ENCODE results near the gene CHCHD2. TPM values are rescaled to one million over a fixed set of nuclear protein-coding genes. Genes with fewer than 3 reads are reported as not detected.

Gene CHCHD2
- total and polyA plus RNA-seq, 2 of the 13 experiments (the other 11 are each of a cell fraction or from before 2014, with no cell fraction given), result 330 to 572 TPM

DNA sequence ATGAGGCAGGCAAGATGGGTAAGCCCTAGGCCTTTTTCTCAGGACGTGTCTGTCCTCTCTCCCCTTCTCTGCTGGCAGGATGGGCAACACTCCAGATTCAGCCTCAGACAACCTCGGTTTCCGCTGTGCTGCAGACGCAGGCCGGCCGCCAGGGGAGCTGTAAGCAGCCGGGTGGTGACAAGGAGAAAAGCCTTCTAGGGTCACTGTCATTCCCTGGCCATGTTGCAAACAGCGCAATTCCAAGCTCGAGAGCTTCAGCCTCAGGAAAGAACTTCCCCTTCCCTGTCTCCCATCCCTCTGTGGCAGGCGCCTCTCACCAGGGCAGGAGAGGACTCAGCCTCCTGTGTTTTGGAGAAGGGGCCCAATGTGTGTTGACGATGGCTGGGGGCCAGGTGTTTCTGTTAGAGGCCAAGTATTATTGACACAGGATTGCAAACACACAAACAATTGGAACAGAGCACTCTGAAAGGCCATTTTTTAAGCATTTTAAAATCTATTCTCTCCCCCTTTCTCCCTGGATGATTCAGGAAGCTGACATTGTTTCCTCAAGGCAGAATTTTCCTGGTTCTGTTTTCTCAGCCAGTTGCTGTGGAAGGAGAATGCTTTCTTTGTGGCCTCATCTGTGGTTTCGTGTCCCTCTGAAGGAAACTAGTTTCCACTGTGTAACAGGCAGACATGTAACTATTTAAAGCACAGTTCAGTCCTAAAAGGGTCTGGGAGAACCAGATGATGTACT is 26.7 kb downstream of the CHCHD2 start (continued):
- TF ChIP-seq, protein P1, sequence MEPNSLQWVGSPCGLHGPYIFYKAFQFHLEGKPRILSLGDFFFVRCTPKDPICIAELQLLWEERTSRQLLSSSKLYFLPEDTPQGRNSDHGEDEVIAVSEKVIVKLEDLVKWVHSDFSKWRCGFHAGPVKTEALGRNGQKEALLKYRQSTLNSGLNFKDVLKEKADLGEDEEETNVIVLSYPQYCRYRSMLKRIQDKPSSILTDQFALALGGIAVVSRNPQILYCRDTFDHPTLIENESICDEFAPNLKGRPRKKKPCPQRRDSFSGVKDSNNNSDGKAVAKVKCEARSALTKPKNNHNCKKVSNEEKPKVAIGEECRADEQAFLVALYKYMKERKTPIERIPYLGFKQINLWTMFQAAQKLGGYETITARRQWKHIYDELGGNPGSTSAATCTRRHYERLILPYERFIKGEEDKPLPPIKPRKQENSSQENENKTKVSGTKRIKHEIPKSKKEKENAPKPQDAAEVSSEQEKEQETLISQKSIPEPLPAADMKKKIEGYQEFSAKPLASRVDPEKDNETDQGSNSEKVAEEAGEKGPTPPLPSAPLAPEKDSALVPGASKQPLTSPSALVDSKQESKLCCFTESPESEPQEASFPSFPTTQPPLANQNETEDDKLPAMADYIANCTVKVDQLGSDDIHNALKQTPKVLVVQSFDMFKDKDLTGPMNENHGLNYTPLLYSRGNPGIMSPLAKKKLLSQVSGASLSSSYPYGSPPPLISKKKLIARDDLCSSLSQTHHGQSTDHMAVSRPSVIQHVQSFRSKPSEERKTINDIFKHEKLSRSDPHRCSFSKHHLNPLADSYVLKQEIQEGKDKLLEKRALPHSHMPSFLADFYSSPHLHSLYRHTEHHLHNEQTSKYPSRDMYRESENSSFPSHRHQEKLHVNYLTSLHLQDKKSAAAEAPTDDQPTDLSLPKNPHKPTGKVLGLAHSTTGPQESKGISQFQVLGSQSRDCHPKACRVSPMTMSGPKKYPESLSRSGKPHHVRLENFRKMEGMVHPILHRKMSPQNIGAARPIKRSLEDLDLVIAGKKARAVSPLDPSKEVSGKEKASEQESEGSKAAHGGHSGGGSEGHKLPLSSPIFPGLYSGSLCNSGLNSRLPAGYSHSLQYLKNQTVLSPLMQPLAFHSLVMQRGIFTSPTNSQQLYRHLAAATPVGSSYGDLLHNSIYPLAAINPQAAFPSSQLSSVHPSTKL (CRISPR knock-in tag; IDR thresholded peaks at IDR 0.05), result peak; percentile 19
- TF ChIP-seq ZKSCAN1 (IDR thresholded peaks at IDR 0.05; ENCODE audit: low read length) (no peak), FOXK1 (CRISPR knock-in tag; IDR thresholded peaks at IDR 0.05; ENCODE audit: borderline replicate concordance, low read depth) (no peak), MEIS1 (CRISPR knock-in tag; IDR thresholded peaks at IDR 0.05; ENCODE audit: borderline replicate concordance) (no peak), ZNF263 (CRISPR knock-in tag; IDR thresholded peaks at IDR 0.05) (no peak), ZMYM4 (CRISPR knock-in tag; IDR thresholded peaks at IDR 0.05) (0 out of 2 replicates have a peak, but pooled peaks have one; percentile 17), RORA (CRISPR knock-in tag; IDR thresholded peaks at IDR 0.05) (no peak), ZNF180 (CRISPR knock-in tag; IDR thresholded peaks at IDR 0.05; ENCODE audit: borderline replicate concordance, low read depth) (no peak), XBP1 (CRISPR knock-in tag; IDR thresholded peaks at IDR 0.05) (no peak), PITX1 (CRISPR knock-in tag; IDR thresholded peaks at IDR 0.05) (no peak), RELA (CRISPR knock-in tag; IDR thresholded peaks at IDR 0.05) (no peak), MAFF (IDR thresholded peaks at IDR 0.05; ENCODE audit: low read depth, low read length) (no peak), BORCS8-MEF2B (CRISPR knock-in tag; IDR thresholded peaks at IDR 0.05) (no peak; the same call in 1 of the 2 replicates), TARDBP (CRISPR knock-in tag; IDR thresholded peaks at IDR 0.05) (peak; percentile 39; the same call in 1 of the 2 replicates), HDAC6 (IDR thresholded peaks at IDR 0.05; ENCODE audit: low read depth, low read length) (no peak), ZNF335 (CRISPR knock-in tag; IDR thresholded peaks at IDR 0.05) (no peak), NFE2L2 (IDR thresholded peaks at IDR 0.05; ENCODE audit: low read length) (no peak), ZSCAN21 (CRISPR knock-in tag; IDR thresholded peaks at IDR 0.05; ENCODE audit: borderline replicate concordance) (no peak), POLR2AphosphoS5 (IDR thresholded peaks at IDR 0.05; ENCODE audit: low read depth, low read length) (no peak), ZNF737 (CRISPR knock-in tag; IDR thresholded peaks at IDR 0.05; ENCODE audit: borderline replicate concordance) (no peak), SMAD1 (CRISPR knock-in tag; IDR thresholded peaks at IDR 0.05; ENCODE audit: borderline replicate concordance, low read depth) (no peak), XRCC5 (optimal IDR thresholded peaks at IDR 0.05; ENCODE audit: low read length) (peak; percentile 95), ZNF547 (CRISPR knock-in tag; IDR thresholded peaks at IDR 0.05) (no peak), ZNF782 (CRISPR knock-in tag; IDR thresholded peaks at IDR 0.05; ENCODE audit: borderline replicate concordance) (0 out of 2 replicates have a peak, but pooled peaks have one; percentile 54)
- TF ChIP-seq, protein P2, sequence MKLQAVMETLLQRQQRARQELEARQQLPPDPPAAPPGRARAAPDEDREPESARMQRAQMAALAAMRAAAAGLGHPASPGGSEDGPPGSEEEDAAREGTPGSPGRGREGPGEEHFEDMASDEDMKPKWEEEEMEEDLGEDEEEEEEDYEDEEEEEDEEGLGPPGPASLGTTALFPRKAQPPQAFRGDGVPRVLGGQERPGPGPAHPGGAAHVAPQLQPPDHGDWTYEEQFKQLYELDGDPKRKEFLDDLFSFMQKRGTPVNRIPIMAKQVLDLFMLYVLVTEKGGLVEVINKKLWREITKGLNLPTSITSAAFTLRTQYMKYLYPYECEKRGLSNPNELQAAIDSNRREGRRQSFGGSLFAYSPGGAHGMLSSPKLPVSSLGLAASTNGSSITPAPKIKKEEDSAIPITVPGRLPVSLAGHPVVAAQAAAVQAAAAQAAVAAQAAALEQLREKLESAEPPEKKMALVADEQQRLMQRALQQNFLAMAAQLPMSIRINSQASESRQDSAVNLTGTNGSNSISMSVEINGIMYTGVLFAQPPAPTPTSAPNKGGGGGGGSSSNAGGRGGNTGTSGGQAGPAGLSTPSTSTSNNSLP (IDR thresholded peaks at IDR 0.05; ENCODE audit: low read depth, low read length), result no peak
- TF ChIP-seq, protein P3, sequence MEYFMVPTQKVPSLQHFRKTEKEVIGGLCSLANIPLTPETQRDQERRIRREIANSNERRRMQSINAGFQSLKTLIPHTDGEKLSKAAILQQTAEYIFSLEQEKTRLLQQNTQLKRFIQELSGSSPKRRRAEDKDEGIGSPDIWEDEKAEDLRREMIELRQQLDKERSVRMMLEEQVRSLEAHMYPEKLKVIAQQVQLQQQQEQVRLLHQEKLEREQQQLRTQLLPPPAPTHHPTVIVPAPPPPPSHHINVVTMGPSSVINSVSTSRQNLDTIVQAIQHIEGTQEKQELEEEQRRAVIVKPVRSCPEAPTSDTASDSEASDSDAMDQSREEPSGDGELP (IDR thresholded peaks at IDR 0.05; ENCODE audit: borderline replicate concordance, low read depth), result no peak

Measured in HepG2 (cell line).